PC-3 (cell line): ENCODE measurements around the gene EDRF1. TPM values are rescaled to one million over a fixed set of nuclear protein-coding genes. Genes with fewer than 3 reads are reported as not detected.

Experiments used
- ATAC-seq: fragments of 200-7000 bp; cut with Tn5 transposase; 2 replicates; pipeline ENCODE4 v1.9.1; 2020; ENCODE audit warnings: mild to moderate bottlenecking, moderate library complexity
- BruUV-seq: library from RNA; stranded (reverse); fragments of 400-500 nt; replicated peaks from 2 replicates; lab custom pipeline; 2021; lab: Mats Ljungman, UMichigan
- CTCF ChIA-PET: fragments of 300-600 bp; sonication (Branson Sonifier 250); formaldehyde crosslinking; loops from one replicate; lab custom pipeline; 2022; ENCODE audit warnings: antibody characterized with exemption; lab: Charles Lee
- POLR2A ChIA-PET: fragments of 300-600 bp; sonication (Branson Sonifier 250); formaldehyde crosslinking; loops from one replicate; lab custom pipeline; 2022; ENCODE audit warnings: antibody characterized with exemption; ENCODE audit not compliant: unreplicated experiment; lab: Charles Lee
- DNase-seq: peaks from one replicate; pipeline ENCODE4 v3.0.0-alpha.2; 2015
- H2AFZ ChIP-seq: fragments of 300-600 bp; sonication (generic); 2 replicates; pipeline ENCODE4 v1.6.0; 2016; ENCODE audit warnings: antibody characterized with exemption, low read length
- H3F3A ChIP-seq: fragments of 300-600 bp; sonication (generic); one replicate; pipeline ENCODE4 v1.6.0; 2017; ENCODE audit warnings: antibody characterized with exemption, low read length, control low read depth, mild to moderate bottlenecking; ENCODE audit not compliant: unreplicated experiment
- H3K27ac ChIP-seq: fragments of 300-600 bp; sonication (generic); 2 replicates; pipeline ENCODE4 v1.5.1; 2016; ENCODE audit warnings: mild to moderate bottlenecking, low read length
- H3K27me3 ChIP-seq: fragments of 300-600 bp; sonication (generic); 2 replicates; pipeline ENCODE4 v1.6.1; 2016; ENCODE audit warnings: low read length, mixed read lengths
- H3K36me3 ChIP-seq: fragments of 300-600 bp; sonication (generic); 2 replicates; pipeline ENCODE4 v1.6.1; 2016; ENCODE audit warnings: low read depth, mixed run types, low read length, mixed read lengths
- H3K4me1 ChIP-seq: fragments of 300-600 bp; sonication (generic); 2 replicates; pipeline ENCODE4 v1.5.1; 2016; ENCODE audit warnings: low read length; ENCODE audit not compliant: insufficient read depth
- H3K4me2 ChIP-seq: fragments of 300-600 bp; sonication (generic); 2 replicates; pipeline ENCODE4 v1.6.0; 2016; ENCODE audit warnings: low read length
- H3K4me3 ChIP-seq: fragments of 300-600 bp; sonication (generic); 2 replicates; pipeline ENCODE4 v1.5.1; 2016; ENCODE audit warnings: mild to moderate bottlenecking, low read length, mixed read lengths
- H3K79me2 ChIP-seq: fragments of 300-600 bp; sonication (generic); 2 replicates; pipeline ENCODE4 v1.6.1; 2017; ENCODE audit warnings: low read length, mixed read lengths
- H3K9ac ChIP-seq: fragments of 300-600 bp; sonication (generic); 2 replicates; pipeline ENCODE4 v1.6.0; 2016; ENCODE audit warnings: mild to moderate bottlenecking, low read length
- H3K9me2 ChIP-seq: fragments of 300-600 bp; sonication (generic); replicated peaks from 2 replicates; pipeline ENCODE4 v1.6.1; 2016; ENCODE audit warnings: mixed run types, low read length, mixed read lengths
- H3K9me3 ChIP-seq: fragments of 300-600 bp; sonication (generic); 2 replicates; pipeline ENCODE4 v1.6.1; 2016; ENCODE audit warnings: low read length, mixed read lengths
- H4K20me1 ChIP-seq: fragments of 300-600 bp; sonication (generic); 2 replicates; pipeline ENCODE4 v1.6.1; 2016; ENCODE audit warnings: low read length, mixed read lengths
- CTCF ChIP-seq: fragments of 300-600 bp; sonication (generic); conservative IDR thresholded peaks from 2 replicates; pipeline ENCODE4 v1.5.1; 2017; ENCODE audit warnings: antibody characterized with exemption, low read depth, mild to moderate bottlenecking, low read length
- EZH2 ChIP-seq: fragments of 300-600 bp; sonication (generic); IDR thresholded peaks from one replicate; pipeline ENCODE4 v1.6.1; 2017; ENCODE audit warnings: antibody characterized with exemption, mild to moderate bottlenecking, low read length; ENCODE audit not compliant: unreplicated experiment
- EZH2phosphoT487 ChIP-seq: fragments of 300-600 bp; sonication (generic); IDR thresholded peaks from 2 replicates; pipeline ENCODE4 v1.6.1; 2018; ENCODE audit warnings: mild to moderate bottlenecking, antibody characterized with exemption, low read length, borderline replicate concordance
- intact Hi-C: fragments of 100-400 bp; cut with micrococcal nuclease; formaldehyde crosslinking; loops from 2 replicates; pipeline ENCODE4 v1.9.0; 2023
- total RNA-seq: library from RNA; depleted of rRNA; stranded (reverse); fragments of >200 nt; gene quantifications from 2 replicates; pipeline ENCODE4 v1.2.3, GENCODE V29; 2014

EDRF1 gene
- total RNA-seq, 1 experiment from 2014 or later, result 17.7 TPM

GRCh38 chr10:125773687-125774543 lies 54.4 kb downstream of the EDRF1 start:
- Histone ChIP-seq H3K9me2 (no peaks in the 10 kb centered on the region), H3K4me2 (no peak overlapping the region), H3K4me3 (no peak overlapping the region), H4K20me1 (no peaks in the 10 kb centered on the region), H3K36me3 (no peaks in the 10 kb centered on the region), H3K27me3 (no peaks in the 10 kb centered on the region), H3K79me2 (no peaks in the 10 kb centered on the region), H3F3A (no peaks in the 10 kb centered on the region), H3K9me3 (no peaks in the 10 kb centered on the region), H2AFZ (no peak overlapping the region), H3K9ac (no peak overlapping the region), H3K27ac (no peak overlapping the region), H3K4me1 (no peaks in the 10 kb centered on the region)
- intact Hi-C loops, result no loop called here
- no TSS peak for BruUV-seq
- ChIA-PET POLR2A (no interaction called here), CTCF (no interaction called here)
- DNase-seq (no peak), ATAC-seq (no peak)
- TF ChIP-seq CTCF, result no peak
- TF ChIP-seq EZH2, result no peak
- no peak for TF ChIP-seq EZH2phosphoT487

GRCh38 chr10:125774581-125775191 lies 55.2 kb downstream of the EDRF1 start:
- no peaks in the 10 kb centered on the region for H4K20me1 ChIP-seq
- ChIA-PET CTCF (no interaction called here), POLR2A (no interaction called here)
- intact Hi-C loops, result no loop called here
- no TSS peak for BruUV-seq
- no peak for DNase-seq
- H3K4me2 ChIP-seq, result no peak overlapping the region
- no peaks in the 10 kb centered on the region for H3K27me3 ChIP-seq
- no peaks in the 10 kb centered on the region for H3F3A ChIP-seq
- H3K79me2 ChIP-seq, result no peaks in the 10 kb centered on the region
- H3K36me3 ChIP-seq, result no peaks in the 10 kb centered on the region
- H3K27ac ChIP-seq, result no peak overlapping the region
- TF ChIP-seq EZH2 (no peak), EZH2phosphoT487 (no peak), CTCF (no peak)
- H3K9me2 ChIP-seq, result no peaks in the 10 kb centered on the region
- H3K4me1 ChIP-seq, result no peaks in the 10 kb centered on the region
- H3K4me3 ChIP-seq, result no peak overlapping the region
- H3K9me3 ChIP-seq, result no peaks in the 10 kb centered on the region
- no peak overlapping the region for H2AFZ ChIP-seq
- H3K9ac ChIP-seq, result no peak overlapping the region
- ATAC-seq, result no peak
